ENCODE results near the gene RNF141. TPM values are rescaled to one million over a fixed set of nuclear protein-coding genes. Genes with fewer than 3 reads are reported as not detected.

The RNF141 gene
- total RNA-seq, 1 experiment from 2014 or later, result 35.8 TPM

DNA sequence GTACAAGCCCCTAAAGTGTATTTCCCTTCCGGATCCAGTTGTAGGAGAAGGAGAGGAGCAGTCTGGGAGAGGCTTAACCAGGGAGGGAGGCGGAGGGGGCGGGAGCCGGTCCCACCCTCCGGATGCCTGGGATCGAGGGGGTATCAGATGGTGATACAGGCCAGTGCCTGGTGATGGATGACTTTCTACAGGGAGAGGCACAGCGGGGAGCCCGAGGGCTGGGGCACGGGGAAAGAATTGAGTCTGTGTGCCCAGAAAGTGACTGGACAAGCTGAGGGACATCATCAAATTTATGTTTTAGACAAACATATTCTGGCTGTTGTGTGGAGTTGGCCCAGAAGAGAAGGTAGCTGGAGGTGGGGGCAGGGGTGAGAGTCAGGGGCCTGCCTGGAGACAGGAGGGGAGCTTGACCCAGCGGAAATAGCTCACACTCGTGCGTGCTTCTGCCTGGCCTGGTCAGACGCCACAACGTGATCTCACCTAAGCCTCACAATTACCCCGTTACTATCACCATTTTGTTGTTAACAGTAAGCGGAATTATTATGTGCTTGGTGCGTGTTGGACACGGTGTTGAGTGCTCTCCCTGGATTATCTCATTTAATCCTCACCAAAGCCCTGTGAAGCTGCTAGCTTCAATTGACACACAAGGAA lies 43.5 kb downstream of the RNF141 start:
- BruUV-seq (replicated peaks), result no TSS peak
- TF ChIP-seq SIN3A (IDR thresholded peaks at IDR 0.05; ENCODE audit: borderline replicate concordance, insufficient read depth, low read depth, low read length) (no peak), REST (IDR thresholded peaks at IDR 0.05; ENCODE audit: insufficient read depth in 1 of 2, low read depth in 2 of 2, low read length in 1 of 2) (no peak), POLR2AphosphoS5 (IDR thresholded peaks at IDR 0.05; ENCODE audit: low read depth, low read length) (no peak), CTCF (IDR thresholded peaks at IDR 0.05) (no peak), TCF7L2 (IDR thresholded peaks at IDR 0.05; ENCODE audit: low read depth, low read length) (no peak)
- Histone ChIP-seq H3K27me3 (ENCODE audit: control insufficient read depth, insufficient read depth, low read length) (no peaks in the 10 kb centered on the region), H3K4me1 (ENCODE audit: control insufficient read depth, insufficient read depth, low read length) (no peaks in the 10 kb centered on the region), H3K9me3 (ENCODE audit: control insufficient read depth, insufficient read depth, low read depth, low read length) (no peaks in the 10 kb centered on the region), H3K36me3 (ENCODE audit: control insufficient read depth, insufficient read depth, low read length) (no peaks in the 10 kb centered on the region), H3K27ac (ENCODE audit: low read length) (no peak overlapping the region), H3K4me3 (ENCODE audit: low read depth in 2 of 2, low read length in 2 of 2) (no peak overlapping the region)
- in situ Hi-C loops (cut with HindIII; ENCODE audit: low pct_unique_long_range_greater_than_20kb, low sequenced_read_pairs), result no loop called here
- intact Hi-C loops (cut with micrococcal nuclease; ENCODE audit: unreplicated experiment), result no loop called here
- no peak for DNase-seq (ENCODE audit: low read depth, low spot score)
- ChIA-PET POLR2A (interaction anchor here (0.6 kb wide), 1 partner anchor 168 kb away, joined by 3 read pairs; no protein-coding TSS in a partner anchor), CTCF (no interaction called here)
- no peak for ATAC-seq

- H3K9me3 ChIP-seq (ENCODE audit: control insufficient read depth, insufficient read depth, low read depth, low read length), result no peaks in the 10 kb centered on the region
- no peaks in the 10 kb centered on the region for H3K4me1 ChIP-seq (ENCODE audit: control insufficient read depth, insufficient read depth, low read length)
- no peak overlapping the region for H3K27ac ChIP-seq (ENCODE audit: low read length)
- no peaks in the 10 kb centered on the region for H3K27me3 ChIP-seq (ENCODE audit: control insufficient read depth, insufficient read depth, low read length)
- no peak for DNase-seq (ENCODE audit: low read depth, low spot score)
- TF ChIP-seq CTCF (IDR thresholded peaks at IDR 0.05) (no peak), SIN3A (IDR thresholded peaks at IDR 0.05; ENCODE audit: borderline replicate concordance, insufficient read depth, low read depth, low read length) (no peak), TCF7L2 (IDR thresholded peaks at IDR 0.05; ENCODE audit: low read depth, low read length) (no peak), POLR2AphosphoS5 (IDR thresholded peaks at IDR 0.05; ENCODE audit: low read depth, low read length) (no peak), REST (IDR thresholded peaks at IDR 0.05; ENCODE audit: insufficient read depth in 1 of 2, low read depth in 2 of 2, low read length in 1 of 2) (no peak)
- POLR2A ChIA-PET, result interaction anchor here (0.7 kb wide), 1 partner anchor 70 kb away, joined by 6 read pairs; no protein-coding TSS in a partner anchor
- intact Hi-C loops (cut with micrococcal nuclease; ENCODE audit: unreplicated experiment) (no loop called here), in situ Hi-C loops (cut with HindIII; ENCODE audit: low pct_unique_long_range_greater_than_20kb, low sequenced_read_pairs) (no loop called here)
- CTCF ChIA-PET, result no interaction called here
- no peak overlapping the region for H3K4me3 ChIP-seq (ENCODE audit: low read depth in 2 of 2, low read length in 2 of 2)
- H3K36me3 ChIP-seq (ENCODE audit: control insufficient read depth, insufficient read depth, low read length), result no peaks in the 10 kb centered on the region
- ATAC-seq, result no peak
- BruUV-seq (replicated peaks), result no TSS peak
Measured at GRCh38 chr11:10496296-10496936, 44.6 kb downstream of the RNF141 start.
